H9 (cell line): ENCODE results near the gene LAMA5. TPM values are rescaled to one million over a fixed set of nuclear protein-coding genes. Genes with fewer than 3 reads are reported as not detected.

ENCODE experiments used
- DNase-seq: peaks from one replicate; pipeline ENCODE4 v3.0.0-alpha.2; 2017
- H2AFZ ChIP-seq: one replicate; pipeline ENCODE4 v1.6.1; 2013; ENCODE audit warnings: mild to moderate bottlenecking, low read length, control low read depth, moderate library complexity
- H2AK5ac ChIP-seq: 2 replicates; pipeline ENCODE4 v1.6.1; 2013; ENCODE audit warnings: low read length, control low read depth, mixed read lengths; ENCODE audit not compliant: insufficient read length
- H2BK120ac ChIP-seq: one replicate; pipeline ENCODE4 v1.6.1; 2013; ENCODE audit warnings: low read depth, mild to moderate bottlenecking, low read length, control low read depth, inconsistent platforms; ENCODE audit not compliant: poor library complexity, severe bottlenecking
- H2BK12ac ChIP-seq: 2 replicates; pipeline ENCODE4 v1.6.1; 2013; ENCODE audit warnings: low read length, control low read depth, mixed read lengths, low read depth; ENCODE audit not compliant: insufficient read length
- H2BK15ac ChIP-seq: 2 replicates; pipeline ENCODE4 v1.6.1; 2013; ENCODE audit warnings: low read depth, low read length, control low read depth
- H2BK20ac ChIP-seq: one replicate; pipeline ENCODE4 v1.6.1; 2013; ENCODE audit warnings: low read depth, mild to moderate bottlenecking, low read length, control low read depth, inconsistent platforms; ENCODE audit not compliant: poor library complexity, severe bottlenecking
- H2BK5ac ChIP-seq: 2 replicates; pipeline ENCODE4 v1.6.1; 2013; ENCODE audit warnings: low read length, control low read depth, mixed read lengths; ENCODE audit not compliant: insufficient read length
- H3K14ac ChIP-seq: 2 replicates; pipeline ENCODE4 v1.6.1; 2013; ENCODE audit warnings: low read length, control low read depth; ENCODE audit not compliant: insufficient read depth
- H3K18ac ChIP-seq: 2 replicates; pipeline ENCODE4 v1.6.1; 2013; ENCODE audit warnings: low read depth, mild to moderate bottlenecking, mixed read lengths, low read length, control low read depth; ENCODE audit not compliant: insufficient read length
- H3K23ac ChIP-seq: 2 replicates; pipeline ENCODE4 v1.6.1; 2013; ENCODE audit warnings: low read length, control low read depth, mixed read lengths, low read depth; ENCODE audit not compliant: insufficient read length
- H3K23me2 ChIP-seq: 2 replicates; pipeline ENCODE4 v1.6.1; 2013; ENCODE audit warnings: low read depth, mild to moderate bottlenecking, mixed read lengths, low read length, control low read depth; ENCODE audit not compliant: insufficient read length, poor library complexity, severe bottlenecking
- H3K27ac ChIP-seq: 2 replicates; pipeline ENCODE4 v1.5.1; 2013; ENCODE audit warnings: low read length, control low read depth, mixed read lengths, low read depth; ENCODE audit not compliant: insufficient read length
- H3K27me3 ChIP-seq: 2 replicates; pipeline ENCODE4 v1.6.1; 2013; ENCODE audit warnings: low read length, control low read depth, inconsistent platforms; ENCODE audit not compliant: insufficient read depth
- H3K4ac ChIP-seq: 2 replicates; pipeline ENCODE4 v1.6.1; 2013; ENCODE audit warnings: low read depth, mild to moderate bottlenecking, control low read depth, inconsistent platforms, low read length, moderate library complexity
- H3K4me1 ChIP-seq: 2 replicates; pipeline ENCODE4 v1.6.1; 2013; ENCODE audit warnings: low read length, control low read depth, inconsistent platforms; ENCODE audit not compliant: insufficient read depth
- H3K4me2 ChIP-seq: 2 replicates; pipeline ENCODE4 v1.6.1; 2013; ENCODE audit warnings: low read length, control low read depth, mixed read lengths; ENCODE audit not compliant: insufficient read length, insufficient read depth
- H3K56ac ChIP-seq: 2 replicates; pipeline ENCODE4 v1.6.1; 2013; ENCODE audit warnings: low read depth, mild to moderate bottlenecking, mixed read lengths, low read length, control low read depth; ENCODE audit not compliant: insufficient read length
- H3K79me1 ChIP-seq: 2 replicates; pipeline ENCODE4 v1.6.1; 2013; ENCODE audit warnings: low read depth, mild to moderate bottlenecking, moderate library complexity, low read length, control low read depth, inconsistent platforms; ENCODE audit not compliant: insufficient read depth, poor library complexity, severe bottlenecking
- H3K79me2 ChIP-seq: 2 replicates; pipeline ENCODE4 v1.6.1; 2013; ENCODE audit warnings: low read length, control low read depth, inconsistent platforms; ENCODE audit not compliant: insufficient read depth
- H3K9ac ChIP-seq: 2 replicates; pipeline ENCODE4 v1.6.1; 2013; ENCODE audit warnings: low read length, control low read depth, mixed read lengths; ENCODE audit not compliant: insufficient read length; ENCODE audit errors: extremely low read depth
- H3K9me3 ChIP-seq: one replicate; pipeline ENCODE4 v1.6.1; 2013; ENCODE audit warnings: low read depth, low read length, inconsistent platforms; ENCODE audit not compliant: control insufficient read depth
- H3T11ph ChIP-seq: one replicate; pipeline ENCODE4 v1.6.1; 2013; ENCODE audit warnings: mild to moderate bottlenecking, low read length, control low read depth, inconsistent platforms
- H4K20me1 ChIP-seq: one replicate; pipeline ENCODE4 v1.6.1; 2013; ENCODE audit not compliant: control insufficient read depth, insufficient read length, insufficient read depth
- H4K5ac ChIP-seq: 2 replicates; pipeline ENCODE4 v1.6.1; 2013; ENCODE audit warnings: low read depth, mild to moderate bottlenecking, mixed read lengths, low read length, control low read depth; ENCODE audit not compliant: insufficient read length
- H4K8ac ChIP-seq: replicated peaks from 2 replicates; pipeline ENCODE4 v1.6.1; 2013; ENCODE audit warnings: low read length, control low read depth, mixed read lengths, low read depth; ENCODE audit not compliant: insufficient read length
- H4K91ac ChIP-seq: 2 replicates; pipeline ENCODE4 v1.6.1; 2013; ENCODE audit warnings: low read depth, mild to moderate bottlenecking, moderate library complexity, mixed read lengths, low read length, control low read depth; ENCODE audit not compliant: insufficient read length
- H3K27ac Mint-ChIP-seq, 3 experiments: 2 replicates in 2 of 3; 3 replicates in 1 of 3; pipeline ENCODE4 v1.8.0; 2020 to 2021; ENCODE audit warnings: mixed read lengths in 3 of 3, mild to moderate bottlenecking in 1 of 3, moderate library complexity in 1 of 3
- H3K27me3 Mint-ChIP-seq: 2 replicates; pipeline ENCODE4 v1.8.0; 2021; ENCODE audit warnings: low read depth, mild to moderate bottlenecking, moderate library complexity, mixed read lengths
- H3K36me3 Mint-ChIP-seq, 3 experiments: 2 replicates in 2 of 3; 3 replicates in 1 of 3; pipeline ENCODE4 v1.8.0; 2020 to 2021; ENCODE audit warnings: low read depth in 3 of 3, mixed read lengths in 3 of 3; ENCODE audit not compliant: insufficient read depth in 1 of 3
- H3K4me1 Mint-ChIP-seq, 2 experiments: 2 replicates each; pipeline ENCODE4 v1.8.0; 2020; ENCODE audit warnings: mixed read lengths in 2 of 2
- H3K4me3 Mint-ChIP-seq, 2 experiments: 2 replicates in 1 of 2; 3 replicates in 1 of 2; pipeline ENCODE4 v1.8.0; 2020 to 2021; ENCODE audit warnings: mild to moderate bottlenecking in 2 of 2, mixed read lengths in 2 of 2, moderate library complexity in 1 of 2
- H3K9me3 Mint-ChIP-seq, 2 experiments: 2 replicates in 1 of 2; 3 replicates in 1 of 2; pipeline ENCODE4 v1.8.0; 2020; ENCODE audit warnings: mild to moderate bottlenecking in 2 of 2, mixed read lengths in 2 of 2, moderate library complexity in 1 of 2
- CTCF ChIP-seq: fragments of 200-600 bp; sonication (generic); conservative IDR thresholded peaks from 3 replicates; pipeline ENCODE4 v1.8.0; 2021; ENCODE audit warnings: antibody characterized with exemption, mild to moderate bottlenecking
- WGBS: extraction: QIAGEN DNeasy Blood & Tissue Kit; methylation state at CpG from one replicate; pipeline ENCODE4 v1.1.7; 2013; ENCODE audit warnings: missing lambda C conversion rate, low lambda C conversion rate, mixed read lengths; ENCODE audit not compliant: insufficient read length; ENCODE audit errors: extremely low coverage; 5-methylcytosine and 5-hydroxymethylcytosine counted together
- total RNA-seq: library from RNA; stranded (reverse); gene quantifications from 2 replicates; pipeline ENCODE4 v1.2.1, GENCODE V29; 2021

The LAMA5 gene
- total RNA-seq, 1 experiment from 2014 or later = 200 TPM

- Histone ChIP-seq H2AK5ac (no peak overlapping the region), H3K14ac (0 out of 2 replicates have a peak overlapping the region, but pooled peaks have one; percentile 9), H2BK5ac (no peak overlapping the region), H2BK12ac (no peak overlapping the region), H4K20me1 (no peaks in the 10 kb centered on the region), H3K9ac (no peak overlapping the region), H3K27ac (no peak overlapping the region), H2BK120ac (no peak overlapping the region), H3K4me2 (no peak overlapping the region), H2BK15ac (no peak overlapping the region), H2BK20ac (no peak overlapping the region), H3K9me3 (no peaks in the 10 kb centered on the region), H3K4me1 (peaks cover 4% of the 10 kb centered on the region; the same call in 1 of the 2 replicates), H3K4ac (no peak overlapping the region), H4K5ac (no peak overlapping the region), H3K23ac (no peak overlapping the region), H3T11ph (no peak overlapping the region), H3K56ac (no peak overlapping the region), H3K27me3 (no peaks in the 10 kb centered on the region), H2AFZ (no peak overlapping the region), H3K79me2 (peaks cover 6% of the 10 kb centered on the region; the same call in 1 of the 2 replicates), H4K91ac (no peak overlapping the region), H3K18ac (no peak overlapping the region), H4K8ac (no peak overlapping the region), H3K23me2 (peaks cover 17% of the 10 kb centered on the region), H3K79me1 (no peaks in the 10 kb centered on the region)
- Mint-ChIP-seq H3K4me1 (peaks cover 19 to 27% of the 10 kb centered on the region in 2 experiments), H3K36me3 (peaks cover 0 to 11% (median 5%) of the 10 kb centered on the region in 3 experiments; a peak in 6 of 7 replicates), H3K4me3 (no peak overlapping the region), H3K27ac (no peak overlapping the region), H3K27me3 (peaks cover 2% of the 10 kb centered on the region; the same call in 1 of the 2 replicates), H3K9me3 (peaks cover 2 to 10% of the 10 kb centered on the region in 2 experiments)
- TF ChIP-seq CTCF = no peak
- no CpG with 5 or more reads among the region's 19 CpGs for WGBS
- DNase-seq = no peak
Observed at GRCh38 chr20:62370115-62370806, 3.1 kb upstream of the LAMA5 start.
